Vagina (tissue), 2 donors: ENCODE data around the gene TRUB1.

Source experiments
- CTCF ChIP-seq, 3 experiments: fragments of 450-650 bp in 2 of 3; fragments of 200-600 bp in 1 of 3; sonication (generic) in 1 of 3; IDR thresholded peaks; one replicate each; pipeline ENCODE4 v1.5.1; 2017 to 2019; ENCODE audit warnings: antibody characterized with exemption in 3 of 3, mild to moderate bottlenecking in 2 of 3, moderate library complexity in 2 of 3
- POLR2AphosphoS5 ChIP-seq, 2 donors: sonication (generic); formaldehyde crosslinking; IDR thresholded peaks; one replicate each; pipeline ENCODE4 v1.9.0; 2017; ENCODE audit warnings: antibody characterized with exemption in 2 of 2, mild to moderate bottlenecking in 2 of 2, low read depth in 1 of 2; ENCODE audit not compliant: insufficient read depth in 1 of 2

DNA sequence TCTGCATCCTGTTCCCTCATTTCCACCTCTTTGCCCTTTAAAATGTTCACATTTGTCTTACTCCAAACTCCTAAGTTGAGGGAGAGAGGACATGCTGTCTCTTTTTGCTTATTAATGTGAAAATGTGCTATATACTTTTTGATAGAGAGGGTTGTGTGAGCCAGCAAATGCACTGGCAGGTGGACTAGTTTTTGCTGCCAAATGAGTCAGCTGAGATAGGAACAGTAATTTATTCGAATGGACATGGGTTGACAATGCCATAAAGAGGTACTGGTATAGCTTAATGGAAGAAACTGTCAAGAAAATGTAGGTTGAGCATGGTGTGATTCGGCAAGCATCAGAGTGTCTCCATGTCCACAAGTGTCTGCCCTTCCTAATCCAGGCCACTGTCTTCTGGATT is 9.2 kb upstream of the TRUB1 start:
- TF ChIP-seq POLR2AphosphoS5 (IDR thresholded peaks at IDR 0.05; ENCODE audit: insufficient read depth in 1 of 2, low read depth in 1 of 2): no peak
- TF ChIP-seq CTCF (IDR thresholded peaks at IDR 0.05): no peak
